A673 (cell line): ENCODE measurements around the gene CCL1.

Experiments used
- EZH2 ChIP-seq: fragments of 200-600 bp; sonication (generic); IDR thresholded peaks from 2 replicates; pipeline ENCODE4 v1.6.1; 2017; ENCODE audit warnings: borderline replicate concordance, low read depth, mild to moderate bottlenecking, mixed read lengths, antibody characterized with exemption, low read length; ENCODE audit not compliant: poor library complexity, severe bottlenecking
- TF ChIP-seq, protein P1 (sequence below): fragments of 300-800, 200-600 bp; sonication (generic); conservative IDR thresholded peaks from 2 replicates; pipeline ENCODE4 v1.5.1; 2017; ENCODE audit warnings: low read depth, mild to moderate bottlenecking, antibody characterized with exemption, low read length, moderate library complexity, mixed read lengths

DNA sequence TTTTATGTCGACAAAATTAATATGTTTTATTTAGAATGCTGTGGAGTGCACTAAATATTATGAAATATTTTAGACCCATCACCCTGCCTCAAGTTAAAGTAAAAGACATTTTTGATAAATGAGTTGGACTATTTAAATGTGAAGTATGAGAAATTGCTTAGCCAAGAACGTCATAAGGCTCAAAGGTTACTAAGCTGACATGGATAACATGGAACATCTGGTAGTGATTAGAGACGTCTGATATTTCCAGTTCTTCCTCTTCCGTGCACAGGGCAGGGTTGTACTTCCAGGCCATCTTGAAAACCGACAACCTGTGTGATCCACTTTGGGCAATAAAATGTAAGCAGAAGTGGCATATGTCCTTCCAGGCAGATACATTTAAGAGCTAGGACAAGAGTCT is 51.0 kb downstream of the CCL1 start:
- TF ChIP-seq, protein P1, sequence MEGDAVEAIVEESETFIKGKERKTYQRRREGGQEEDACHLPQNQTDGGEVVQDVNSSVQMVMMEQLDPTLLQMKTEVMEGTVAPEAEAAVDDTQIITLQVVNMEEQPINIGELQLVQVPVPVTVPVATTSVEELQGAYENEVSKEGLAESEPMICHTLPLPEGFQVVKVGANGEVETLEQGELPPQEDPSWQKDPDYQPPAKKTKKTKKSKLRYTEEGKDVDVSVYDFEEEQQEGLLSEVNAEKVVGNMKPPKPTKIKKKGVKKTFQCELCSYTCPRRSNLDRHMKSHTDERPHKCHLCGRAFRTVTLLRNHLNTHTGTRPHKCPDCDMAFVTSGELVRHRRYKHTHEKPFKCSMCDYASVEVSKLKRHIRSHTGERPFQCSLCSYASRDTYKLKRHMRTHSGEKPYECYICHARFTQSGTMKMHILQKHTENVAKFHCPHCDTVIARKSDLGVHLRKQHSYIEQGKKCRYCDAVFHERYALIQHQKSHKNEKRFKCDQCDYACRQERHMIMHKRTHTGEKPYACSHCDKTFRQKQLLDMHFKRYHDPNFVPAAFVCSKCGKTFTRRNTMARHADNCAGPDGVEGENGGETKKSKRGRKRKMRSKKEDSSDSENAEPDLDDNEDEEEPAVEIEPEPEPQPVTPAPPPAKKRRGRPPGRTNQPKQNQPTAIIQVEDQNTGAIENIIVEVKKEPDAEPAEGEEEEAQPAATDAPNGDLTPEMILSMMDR: no peak
- no peak for TF ChIP-seq EZH2
